Raji (cell line): ENCODE measurements around the gene ARHGAP6.

Experiments used
- POLR2A ChIP-seq: IDR thresholded peaks from 2 replicates; pipeline ENCODE4 v1.6.1; 2011; ENCODE audit warnings: low read depth, low read length, control low read depth; ENCODE audit not compliant: insufficient read depth

The ARHGAP6 gene

GRCh38 chrX:11180571-11180970 lies 485.1 kb downstream of the ARHGAP6 start:
- TF ChIP-seq POLR2A = no peak

DNA sequence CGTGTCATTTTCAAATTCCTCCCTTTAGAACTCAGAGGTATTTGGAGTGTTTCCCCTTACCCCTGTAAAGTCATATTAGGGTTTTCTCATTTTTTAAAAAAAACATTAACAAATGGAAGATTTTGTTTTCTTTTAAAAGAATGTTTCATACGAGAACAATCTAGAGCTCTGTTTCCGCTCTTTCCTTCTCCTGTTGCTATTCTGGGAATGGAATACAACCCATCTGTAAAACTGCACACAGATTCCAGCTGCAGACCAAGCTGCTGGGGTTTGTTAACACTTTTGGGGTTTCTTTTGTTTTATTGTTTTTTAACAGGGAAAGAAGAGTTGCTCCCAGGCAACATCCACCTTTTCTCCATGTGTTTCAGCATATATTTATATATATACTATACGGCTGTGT lies 493.3 kb downstream of the ARHGAP6 start:
- TF ChIP-seq POLR2A = no peak

DNA sequence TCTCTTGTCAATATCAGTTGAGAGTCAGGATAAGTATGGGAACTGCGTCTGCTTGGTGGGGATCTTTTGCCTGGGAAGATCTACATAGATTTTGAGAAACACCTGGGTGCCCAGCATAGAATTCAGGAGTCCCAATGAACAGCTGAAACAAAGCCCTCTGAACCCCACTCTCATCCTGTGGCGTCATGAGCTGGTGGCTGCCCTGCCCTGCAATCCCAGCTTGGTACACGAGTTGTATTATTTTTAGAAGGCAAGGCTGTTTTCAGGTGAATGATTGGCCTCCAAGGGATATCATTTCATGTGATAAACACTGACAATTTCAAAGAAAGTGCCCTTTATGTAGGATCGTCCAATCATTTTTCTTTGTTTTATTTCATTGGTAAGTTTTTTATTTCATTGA lies 493.8 kb downstream of the ARHGAP6 start:
- TF ChIP-seq POLR2A = no peak

DNA sequence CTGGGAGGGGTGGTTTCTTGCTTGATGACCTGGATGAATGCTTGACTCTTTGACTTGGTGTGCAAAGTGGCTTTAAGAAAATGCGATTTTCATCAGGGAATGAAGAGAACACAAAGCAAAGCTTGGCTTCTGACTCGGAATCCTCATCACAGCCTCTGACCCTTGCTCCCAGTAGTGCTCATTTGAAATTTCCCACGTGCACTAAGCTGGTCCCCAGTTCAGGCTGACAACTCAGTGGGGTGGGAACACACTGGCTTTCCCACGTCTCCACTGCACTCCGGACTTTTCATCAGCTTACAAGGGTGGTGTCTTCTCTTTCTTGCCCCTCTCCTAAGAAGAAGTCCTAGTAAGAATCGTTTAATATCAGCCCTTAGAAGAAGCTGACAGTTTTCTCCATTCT lies 501.3 kb downstream of the ARHGAP6 start:
- TF ChIP-seq POLR2A = no peak

- no peak for TF ChIP-seq POLR2A
These were observed 506.6 kb downstream of the ARHGAP6 start for GRCh38 chrX:11159149-11159548.

GRCh38 chrX:11151799-11152559 lies 513.7 kb downstream of the ARHGAP6 start:
- TF ChIP-seq POLR2A = no peak

DNA sequence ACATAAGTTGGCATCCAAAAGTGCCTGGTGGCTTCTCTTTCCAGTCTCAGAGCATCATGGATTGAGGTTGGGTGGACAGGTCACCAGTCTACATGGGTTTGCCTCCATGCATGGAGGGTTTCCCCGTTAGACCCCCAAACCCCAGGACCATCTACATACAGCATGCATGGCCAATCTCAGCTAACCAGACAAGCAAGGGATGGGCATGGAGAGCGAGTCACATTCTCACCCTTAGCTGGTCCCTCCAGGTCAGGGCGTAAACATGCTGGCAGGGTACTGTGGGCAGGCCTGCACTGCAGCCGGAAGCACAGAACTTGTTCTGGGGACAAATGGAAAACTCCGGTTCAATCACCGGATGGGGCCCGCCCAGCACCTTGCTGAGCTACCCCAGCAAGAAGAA lies 517.3 kb downstream of the ARHGAP6 start:
- TF ChIP-seq POLR2A = no peak

GRCh38 chrX:11146411-11146810 lies 519.3 kb downstream of the ARHGAP6 start:
- TF ChIP-seq POLR2A = no peak

- TF ChIP-seq POLR2A = no peak
These were observed 521.6 kb downstream of the ARHGAP6 start for GRCh38 chrX:11143931-11144678.

- TF ChIP-seq POLR2A = no peak
These were observed 527.0 kb downstream of the ARHGAP6 start for GRCh38 chrX:11138498-11139390.

DNA sequence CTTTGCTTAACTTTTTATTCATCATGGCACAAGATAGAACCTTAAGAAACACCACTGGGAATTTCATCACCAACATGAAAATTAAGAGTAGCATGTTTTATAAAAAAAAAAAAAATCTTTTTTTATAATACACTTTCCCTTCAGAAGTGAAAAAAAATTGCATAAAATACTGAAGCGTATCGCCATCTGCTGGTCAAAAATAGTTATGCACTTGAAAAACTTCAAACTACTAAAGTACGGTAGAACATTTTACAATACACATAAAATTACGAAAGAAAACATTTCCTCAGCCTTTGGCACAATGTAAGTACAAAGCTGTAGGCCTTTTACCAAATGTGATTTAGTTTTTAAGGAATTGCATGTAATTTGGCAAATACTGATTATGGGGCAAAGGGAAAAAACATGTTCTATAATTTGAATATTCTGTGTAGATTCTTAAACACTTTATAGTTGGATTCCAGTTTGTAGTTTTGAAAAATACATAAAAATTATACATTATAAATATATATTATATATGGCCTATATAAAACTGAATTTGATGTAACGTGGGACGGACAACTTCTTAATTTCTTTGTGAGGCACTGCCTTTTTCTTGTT lies 528.1 kb downstream of the ARHGAP6 start:
- TF ChIP-seq POLR2A = no peak

- no peak for TF ChIP-seq POLR2A
These were observed 530.0 kb downstream of the ARHGAP6 start for GRCh38 chrX:11135564-11136185.

DNA sequence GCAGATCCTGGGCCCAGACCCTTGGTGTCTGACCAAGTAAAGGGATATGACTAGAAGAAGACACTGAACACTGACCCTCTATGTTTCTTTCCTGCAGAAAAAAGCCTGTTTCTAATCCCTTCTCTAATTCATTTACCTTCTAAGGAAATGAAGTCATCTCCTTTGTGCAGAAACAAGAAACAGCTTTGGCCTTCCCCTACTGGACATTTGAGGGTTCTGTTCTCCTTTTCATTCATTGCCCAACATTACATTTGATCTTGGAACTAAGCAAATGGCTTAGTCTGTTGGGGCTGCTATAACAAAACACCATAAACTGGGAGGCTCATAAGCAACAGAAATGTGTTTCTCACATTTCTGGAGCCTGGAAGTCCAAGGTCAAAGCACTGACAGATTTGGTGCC lies 534.6 kb downstream of the ARHGAP6 start:
- TF ChIP-seq POLR2A = no peak

DNA sequence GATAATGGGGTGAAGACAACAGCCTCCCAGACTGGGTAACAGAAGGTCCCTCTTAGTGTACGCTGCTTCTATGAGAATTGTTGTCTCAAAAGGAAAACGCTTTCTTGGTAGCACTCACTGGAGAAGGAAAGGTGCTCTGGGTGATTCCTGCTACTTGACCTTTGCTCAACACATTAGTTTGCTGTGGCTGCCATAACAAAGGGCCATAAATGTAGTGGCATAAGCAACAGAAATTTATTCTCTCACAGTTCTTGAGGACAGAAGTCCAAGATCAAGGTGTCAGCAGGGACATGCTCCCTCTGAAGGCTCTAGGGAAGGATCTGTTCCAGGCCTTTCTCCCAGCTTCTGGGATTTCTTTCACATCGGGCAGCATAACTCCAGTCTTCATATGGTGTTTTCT lies 535.6 kb downstream of the ARHGAP6 start:
- no peak for TF ChIP-seq POLR2A
